ENCODE data around the gene PCOLCE2. TPM values are rescaled to one million over a fixed set of nuclear protein-coding genes. Genes with fewer than 3 reads are reported as not detected.

PCOLCE2 gene
- total and polyA plus RNA-seq, 2 of the 8 experiments (the other 6 are each of a cell fraction or from before 2014, with no cell fraction given): 11.1 to 12.6 TPM

GRCh38 chr3:142844339-142844977 lies 44.4 kb downstream of the PCOLCE2 start (continued):
- TF ChIP-seq CTCF (IDR thresholded peaks at IDR 0.05; ENCODE audit: control extremely low read depth in 1 of 3, insufficient read depth in 1 of 3, low read depth in 1 of 3, low read length in 3 of 3) (peak in 2 of 3 experiments; percentile 42 to 59; a peak in 2 of 4 replicates), TCF12 (IDR thresholded peaks at IDR 0.05; ENCODE audit: low read depth, low read length) (no peak)

Measured in H1 (cell line).